OCI-LY7 (cell line): ENCODE results near the gene HEPACAM. TPM values are rescaled to one million over a fixed set of nuclear protein-coding genes. Genes with fewer than 3 reads are reported as not detected.
"Not testable (repeated sequence)": the region's sequence is repeated elsewhere in the genome, so short reads cannot be mapped to it uniquely, and the experiment has no call there.

Experiments used
- BruUV-seq: library from RNA; stranded (reverse); fragments of 400-500 nt; replicated peaks from 2 replicates; lab custom pipeline; 2021; lab: Mats Ljungman, UMichigan
- CTCF ChIA-PET: fragments of 300-600 bp; sonication (Branson Sonifier 250); formaldehyde crosslinking; loops from one replicate; lab custom pipeline; 2022; ENCODE audit warnings: antibody characterized with exemption; ENCODE audit not compliant: unreplicated experiment; lab: Charles Lee
- POLR2A ChIA-PET: fragments of 300-600 bp; sonication (Branson Sonifier 250); formaldehyde crosslinking; loops from one replicate; lab custom pipeline; 2022; ENCODE audit warnings: antibody characterized with exemption; lab: Charles Lee
- DNase-seq: peaks from one replicate; pipeline ENCODE4 v3.0.0-alpha.2; 2015; ENCODE audit warnings: low spot score
- H2AFZ ChIP-seq: fragments of 200-600 bp; sonication (generic), shearing (Covaris generic); 2 replicates; pipeline ENCODE4 v1.6.1; 2014; ENCODE audit warnings: mild to moderate bottlenecking, antibody characterized with exemption, low read length, moderate library complexity
- H3K27ac ChIP-seq: fragments of 200-600 bp; sonication (generic); 2 replicates; pipeline ENCODE4 v1.5.1; 2014; ENCODE audit warnings: mixed run types, low read depth, mild to moderate bottlenecking, moderate library complexity, low read length, inconsistent platforms; ENCODE audit not compliant: poor library complexity, severe bottlenecking
- H3K36me3 ChIP-seq: fragments of 200-600 bp; sonication (generic); 2 replicates; pipeline ENCODE4 v1.6.1; 2014; ENCODE audit warnings: mild to moderate bottlenecking, antibody characterized with exemption, low read length, moderate library complexity, mixed read lengths; ENCODE audit not compliant: insufficient read depth
- H3K4me1 ChIP-seq: fragments of 200-600 bp; sonication (generic); 2 replicates; pipeline ENCODE4 v1.5.1; 2014; ENCODE audit warnings: mild to moderate bottlenecking, low read length; ENCODE audit not compliant: insufficient read depth, poor library complexity, severe bottlenecking
- H3K4me2 ChIP-seq: fragments of 200-600 bp; sonication (generic); 2 replicates; pipeline ENCODE4 v1.6.1; 2014; ENCODE audit warnings: mild to moderate bottlenecking, low read length
- H3K4me3 ChIP-seq: fragments of 200-600 bp; sonication (generic); 2 replicates; pipeline ENCODE4 v1.5.1; 2014; ENCODE audit warnings: mild to moderate bottlenecking, low read depth, low read length; ENCODE audit not compliant: poor library complexity, severe bottlenecking
- H3K79me2 ChIP-seq: fragments of 200-600 bp; sonication (generic); 2 replicates; pipeline ENCODE4 v1.6.1; 2016; ENCODE audit warnings: low read depth, mild to moderate bottlenecking, low read length, moderate library complexity, mixed read lengths; ENCODE audit not compliant: insufficient read depth
- H3K9me2 ChIP-seq: fragments of 200-600 bp; sonication (generic); 2 replicates; pipeline ENCODE4 v1.6.1; 2016; ENCODE audit warnings: mild to moderate bottlenecking, low read length, mixed read lengths; ENCODE audit not compliant: insufficient read depth
- H3K9me3 ChIP-seq: fragments of 200-600 bp; sonication (generic); 2 replicates; pipeline ENCODE4 v1.6.1; 2014; ENCODE audit warnings: mild to moderate bottlenecking, mixed run types, low read length, mixed read lengths
- H4K20me1 ChIP-seq: fragments of 200-600 bp; sonication (generic); 2 replicates; pipeline ENCODE4 v1.6.1; 2014; ENCODE audit warnings: mild to moderate bottlenecking, antibody characterized with exemption, low read length, moderate library complexity, mixed read lengths; ENCODE audit not compliant: insufficient read depth
- EZH2phosphoT487 ChIP-seq: fragments of 200-600 bp; sonication (generic); IDR thresholded peaks from 2 replicates; pipeline ENCODE4 v1.6.1; 2018; ENCODE audit warnings: low read depth, borderline replicate concordance, mild to moderate bottlenecking, mixed run types, antibody characterized with exemption, low read length, moderate library complexity, mixed read lengths
- intact Hi-C: fragments of 100-400 bp; cut with micrococcal nuclease; formaldehyde crosslinking; loops from one replicate; pipeline ENCODE4 v1.10.0; 2022; ENCODE audit not compliant: unreplicated experiment
- total RNA-seq, 2 experiments: library from RNA; depleted of rRNA in 1 of 2; stranded (reverse); fragments of >200 nt in 1 of 2; shearing (Covaris generic) in 1 of 2; gene quantifications; 2 replicates each; pipeline ENCODE4 v1.2.3, GENCODE V29; 2014 to 2022
- TF ChIP-seq, protein P1 (sequence below): fragments of 200-600 bp; sonication (generic); conservative IDR thresholded peaks from 2 replicates; pipeline ENCODE4 v1.5.1; 2014; ENCODE audit warnings: mild to moderate bottlenecking, antibody characterized with exemption, low read length, moderate library complexity, mixed read lengths

The HEPACAM gene
- total RNA-seq, 2 experiments from 2014 or later, result not detected

DNA sequence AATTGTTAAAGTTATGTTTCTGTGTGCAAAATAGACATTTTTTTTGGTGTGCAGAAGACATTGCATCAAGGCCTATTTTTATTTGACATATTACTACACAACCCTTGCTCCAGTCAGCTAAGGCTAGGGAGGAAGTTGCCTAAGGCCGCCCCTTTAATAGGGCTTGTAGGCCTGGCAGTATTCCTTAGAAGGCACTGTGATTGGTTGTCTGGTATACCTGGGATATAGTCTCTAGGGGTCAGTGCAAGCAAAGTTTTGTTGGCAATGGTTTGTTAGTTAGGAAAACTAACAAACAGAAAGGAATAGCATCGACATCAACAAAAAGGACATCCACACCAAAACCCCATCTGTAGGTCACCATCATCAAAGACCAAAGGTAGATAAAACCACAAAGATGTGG lies 35.1 kb upstream of the HEPACAM start:
- no TSS peak for BruUV-seq
- CTCF ChIA-PET, result no interaction called here
- Histone ChIP-seq H3K9me3 (no peaks in the 10 kb centered on the region), H3K36me3 (no peaks in the 10 kb centered on the region; the same call in 1 of the 2 replicates), H3K9me2 (no peaks in the 10 kb centered on the region), H3K4me1 (no peaks in the 10 kb centered on the region), H3K4me2 (no peak overlapping the region), H3K4me3 (no peak overlapping the region), H3K27ac (no peak overlapping the region), H2AFZ (no peak overlapping the region), H4K20me1 (no peaks in the 10 kb centered on the region), H3K79me2 (no peaks in the 10 kb centered on the region)
- intact Hi-C loops, result no loop called here
- DNase-seq, result no peak
- TF ChIP-seq, protein P1, sequence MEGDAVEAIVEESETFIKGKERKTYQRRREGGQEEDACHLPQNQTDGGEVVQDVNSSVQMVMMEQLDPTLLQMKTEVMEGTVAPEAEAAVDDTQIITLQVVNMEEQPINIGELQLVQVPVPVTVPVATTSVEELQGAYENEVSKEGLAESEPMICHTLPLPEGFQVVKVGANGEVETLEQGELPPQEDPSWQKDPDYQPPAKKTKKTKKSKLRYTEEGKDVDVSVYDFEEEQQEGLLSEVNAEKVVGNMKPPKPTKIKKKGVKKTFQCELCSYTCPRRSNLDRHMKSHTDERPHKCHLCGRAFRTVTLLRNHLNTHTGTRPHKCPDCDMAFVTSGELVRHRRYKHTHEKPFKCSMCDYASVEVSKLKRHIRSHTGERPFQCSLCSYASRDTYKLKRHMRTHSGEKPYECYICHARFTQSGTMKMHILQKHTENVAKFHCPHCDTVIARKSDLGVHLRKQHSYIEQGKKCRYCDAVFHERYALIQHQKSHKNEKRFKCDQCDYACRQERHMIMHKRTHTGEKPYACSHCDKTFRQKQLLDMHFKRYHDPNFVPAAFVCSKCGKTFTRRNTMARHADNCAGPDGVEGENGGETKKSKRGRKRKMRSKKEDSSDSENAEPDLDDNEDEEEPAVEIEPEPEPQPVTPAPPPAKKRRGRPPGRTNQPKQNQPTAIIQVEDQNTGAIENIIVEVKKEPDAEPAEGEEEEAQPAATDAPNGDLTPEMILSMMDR, result 0 out of 2 replicates have a peak, but pooled peaks have one; percentile 25
- no peak for TF ChIP-seq EZH2phosphoT487
- POLR2A ChIA-PET, result interaction anchor here (0.6 kb wide), 1 partner anchor 321 kb away, joined by 3 read pairs; no protein-coding TSS in a partner anchor

DNA sequence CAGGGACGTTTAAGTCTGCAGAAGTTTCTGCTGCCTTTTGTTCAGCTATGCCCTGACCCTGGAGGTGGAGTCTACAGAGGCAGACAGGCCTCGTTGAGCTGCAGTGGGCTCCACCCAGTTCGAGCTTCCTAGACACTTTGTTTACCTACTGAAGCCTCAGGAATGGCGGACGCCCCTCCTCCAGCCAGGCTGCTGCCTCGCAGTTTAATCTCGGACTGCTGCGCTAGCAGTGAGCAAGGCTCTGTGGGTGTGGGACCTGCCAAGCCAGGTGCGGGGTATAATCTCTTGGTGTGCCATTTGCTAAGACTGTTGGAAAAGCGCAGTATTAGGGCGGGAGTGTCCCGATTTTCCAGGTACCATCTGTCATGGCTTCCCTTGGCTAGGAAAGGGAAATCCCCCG lies 32.4 kb upstream of the HEPACAM start:
- DNase-seq, H3K36me3 ChIP-seq, H3K9me2 ChIP-seq, H4K20me1 ChIP-seq, H3K4me3 ChIP-seq, CTCF ChIA-PET, H3K4me1 ChIP-seq, POLR2A ChIA-PET, H3K79me2 ChIP-seq, H2AFZ ChIP-seq, BruUV-seq, H3K27ac ChIP-seq, H3K9me3 ChIP-seq, H3K4me2 ChIP-seq: not testable (repeated sequence)
- intact Hi-C loops, result loop anchor here (10.0 kb wide), 1 partner anchor 457 kb away; no protein-coding TSS in a partner anchor

DNA sequence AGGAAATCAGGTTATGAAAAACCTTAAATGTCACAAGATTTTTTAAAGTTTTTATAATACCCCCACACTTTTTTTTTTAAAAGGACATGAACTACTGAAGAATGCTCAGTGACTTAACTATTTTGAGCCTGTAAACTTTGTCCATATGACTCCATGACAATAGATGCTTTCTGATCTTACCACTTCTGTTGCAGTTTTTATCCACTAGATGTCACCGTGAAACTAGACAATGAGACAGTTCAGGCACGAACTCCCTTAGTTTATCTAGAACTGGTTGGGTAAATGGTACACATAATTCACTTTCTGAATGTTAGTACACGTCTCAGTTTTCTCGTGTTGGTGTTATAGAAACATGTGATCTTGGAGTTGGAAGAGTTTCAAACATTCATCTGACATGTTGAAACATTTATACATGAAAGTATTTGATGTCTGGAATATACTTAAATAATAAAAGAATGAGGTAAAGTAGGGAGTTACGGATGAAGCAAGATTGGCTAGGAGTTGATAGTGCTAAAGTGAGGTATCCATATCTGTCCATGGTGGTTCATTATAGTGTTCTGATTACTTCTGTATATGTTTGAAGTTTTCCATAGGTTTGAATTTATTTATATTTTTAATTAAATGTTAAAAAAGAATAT lies 26.2 kb upstream of the HEPACAM start:
- Histone ChIP-seq H3K27ac (no peak overlapping the region), H3K4me1 (no peaks in the 10 kb centered on the region), H3K36me3 (no peaks in the 10 kb centered on the region), H3K4me2 (no peak overlapping the region), H4K20me1 (no peaks in the 10 kb centered on the region), H3K79me2 (no peaks in the 10 kb centered on the region), H3K4me3 (no peak overlapping the region), H3K9me3 (no peaks in the 10 kb centered on the region), H2AFZ (no peak overlapping the region), H3K9me2 (no peaks in the 10 kb centered on the region)
- CTCF ChIA-PET, result no interaction called here
- no TSS peak for BruUV-seq
- TF ChIP-seq, protein P1, result peak; percentile 93
- no peak for TF ChIP-seq EZH2phosphoT487
- peak; percentile 73 for DNase-seq
- intact Hi-C loops, result loop anchor here (1.0 to 10.0 kb wide), 2 partner anchors 179 to 463 kb away; no protein-coding TSS in a partner anchor
- POLR2A ChIA-PET, result no interaction called here
